Measurements from ENCODE around the gene SH3RF3. TPM values are rescaled to one million over a fixed set of nuclear protein-coding genes. Genes with fewer than 3 reads are reported as not detected.

Gene SH3RF3
- total and polyA plus RNA-seq, 12 donors: 0.72 to 19.1 (median 12.2) TPM

- H3K27me3 ChIP-seq: no peaks in the 10 kb centered on the region
- H3K9me3 ChIP-seq (replicated peaks in 1 of 3): no peaks in the 10 kb centered on the region
- H3K4me1 ChIP-seq (replicated peaks in 1 of 2): peaks cover 0 to 32% of the 10 kb centered on the region in 2 donors
- intact Hi-C loops (cut with DNase I): no loop called here
- DNase-seq: peak in 1 of 7 donors; percentile 15
- no peak overlapping the region for H3K4me3 ChIP-seq
- 75 to 90% (median 83%) methylated on average over 10 to 12 of the region's 12 CpGs for WGBS, 4 donors
- peak overlapping the region in 1 of 5 donors; percentile 32 for H3K27ac ChIP-seq
- H3K36me3 ChIP-seq (replicated peaks in 1 of 2): no peaks in the 10 kb centered on the region
- TF ChIP-seq POLR2A (IDR thresholded peaks at IDR 0.05): no peak
Measured at GRCh38 chr2:109264595-109265328, 135.8 kb downstream of the SH3RF3 start.

DNA sequence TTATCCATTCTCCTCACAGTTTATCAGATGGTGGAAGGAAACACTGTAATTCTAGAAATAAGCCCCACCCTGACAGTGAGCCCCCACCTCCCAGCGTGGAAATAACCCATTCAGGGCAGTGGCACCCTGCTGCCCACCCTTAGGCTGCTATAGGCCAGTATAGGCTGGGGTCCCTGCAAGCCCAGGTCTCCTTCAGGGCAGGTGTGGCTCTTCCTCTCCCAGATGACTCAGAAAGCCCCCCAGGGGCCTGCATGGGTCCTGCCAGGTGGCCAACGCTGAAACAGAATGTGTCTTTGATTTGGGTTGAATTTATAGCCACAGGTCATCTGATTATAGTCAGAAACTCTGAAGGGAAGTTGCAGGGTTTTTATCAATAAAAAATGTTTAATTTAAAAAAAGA is 136.4 kb downstream of the SH3RF3 start:
- Histone ChIP-seq H3K4me3 (no peak overlapping the region), H3K27ac (peak overlapping the region in 1 of 5 donors; percentile 32), H3K36me3 (replicated peaks in 1 of 2) (no peaks in the 10 kb centered on the region), H3K27me3 (no peaks in the 10 kb centered on the region), H3K4me1 (replicated peaks in 1 of 2) (peaks cover 0 to 29% of the 10 kb centered on the region in 2 donors), H3K9me3 (replicated peaks in 1 of 3) (no peaks in the 10 kb centered on the region)
- no peak for TF ChIP-seq POLR2A (IDR thresholded peaks at IDR 0.05)
- TF ChIP-seq, protein P1, sequence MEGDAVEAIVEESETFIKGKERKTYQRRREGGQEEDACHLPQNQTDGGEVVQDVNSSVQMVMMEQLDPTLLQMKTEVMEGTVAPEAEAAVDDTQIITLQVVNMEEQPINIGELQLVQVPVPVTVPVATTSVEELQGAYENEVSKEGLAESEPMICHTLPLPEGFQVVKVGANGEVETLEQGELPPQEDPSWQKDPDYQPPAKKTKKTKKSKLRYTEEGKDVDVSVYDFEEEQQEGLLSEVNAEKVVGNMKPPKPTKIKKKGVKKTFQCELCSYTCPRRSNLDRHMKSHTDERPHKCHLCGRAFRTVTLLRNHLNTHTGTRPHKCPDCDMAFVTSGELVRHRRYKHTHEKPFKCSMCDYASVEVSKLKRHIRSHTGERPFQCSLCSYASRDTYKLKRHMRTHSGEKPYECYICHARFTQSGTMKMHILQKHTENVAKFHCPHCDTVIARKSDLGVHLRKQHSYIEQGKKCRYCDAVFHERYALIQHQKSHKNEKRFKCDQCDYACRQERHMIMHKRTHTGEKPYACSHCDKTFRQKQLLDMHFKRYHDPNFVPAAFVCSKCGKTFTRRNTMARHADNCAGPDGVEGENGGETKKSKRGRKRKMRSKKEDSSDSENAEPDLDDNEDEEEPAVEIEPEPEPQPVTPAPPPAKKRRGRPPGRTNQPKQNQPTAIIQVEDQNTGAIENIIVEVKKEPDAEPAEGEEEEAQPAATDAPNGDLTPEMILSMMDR (IDR thresholded peaks at IDR 0.05): no peak
- 44 to 78% (median 67%) methylated on average over 2 of the region's 2 CpGs for WGBS, 4 donors
- DNase-seq: peak in 1 of 7 donors; percentile 4
- intact Hi-C loops (cut with DNase I): no loop called here

DNA sequence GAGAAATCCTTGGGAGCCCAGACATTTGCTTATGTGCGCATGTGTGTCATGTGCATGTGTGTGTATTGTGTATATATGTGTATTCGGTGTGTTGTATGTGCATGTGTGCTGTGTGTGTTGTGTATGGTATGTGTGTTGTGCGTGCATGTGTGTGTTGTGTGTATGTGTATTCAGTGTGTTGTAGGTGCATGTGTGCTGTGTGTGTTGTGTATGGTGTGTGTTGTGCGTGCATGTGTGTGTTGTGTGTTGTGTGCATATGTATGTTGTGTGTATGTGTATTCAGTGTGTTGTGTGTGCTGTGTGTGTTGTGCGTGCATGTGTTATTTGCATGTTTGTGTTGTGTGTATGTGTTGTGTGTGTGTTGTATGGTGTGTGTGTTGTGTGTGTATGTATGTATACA is 136.9 kb downstream of the SH3RF3 start:
- Histone ChIP-seq H3K4me3 (no peak overlapping the region), H3K27me3 (no peaks in the 10 kb centered on the region), H3K4me1 (replicated peaks in 1 of 2) (peaks cover 0 to 26% of the 10 kb centered on the region in 2 donors), H3K36me3 (replicated peaks in 1 of 2) (no peaks in the 10 kb centered on the region), H3K9me3 (replicated peaks in 1 of 3) (no peaks in the 10 kb centered on the region), H3K27ac (peak overlapping the region in 1 of 5 donors; percentile 80)
- intact Hi-C loops (cut with DNase I): no loop called here
- 85 to 97% (median 93%) methylated on average over 5 of the region's 5 CpGs for WGBS, 4 donors
- TF ChIP-seq, protein P1 (IDR thresholded peaks at IDR 0.05): no peak
- DNase-seq: no peak

DNA sequence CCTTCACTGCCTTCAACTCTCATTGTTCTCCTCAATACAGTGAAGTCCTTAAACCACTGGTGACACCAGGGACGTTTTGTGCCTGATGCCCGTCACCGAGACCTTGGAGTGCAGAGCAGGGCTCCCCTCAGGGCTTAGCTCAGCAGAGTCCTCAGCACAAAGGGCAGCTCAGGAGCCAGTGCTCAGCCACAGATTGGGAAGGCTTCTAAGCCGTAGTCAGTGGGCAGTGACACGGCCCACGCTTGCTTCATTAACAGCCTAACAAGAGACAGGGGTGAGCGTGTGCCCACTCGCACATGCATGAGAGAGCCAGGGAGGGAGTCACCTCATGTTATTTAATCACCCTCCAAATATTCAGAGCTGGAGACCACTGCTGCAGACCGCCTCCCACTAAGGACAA is 137.5 kb downstream of the SH3RF3 start:
- 66 to 98% (median 84%) methylated on average over 2 to 9 of the region's 9 CpGs for WGBS, 4 donors
- intact Hi-C loops (cut with DNase I): no loop called here

More for the DNA sequence above, 137.5 kb downstream of the SH3RF3 start:
- no peak overlapping the region for H3K4me3 ChIP-seq
- H3K36me3 ChIP-seq (replicated peaks in 1 of 2): no peaks in the 10 kb centered on the region
- no peaks in the 10 kb centered on the region for H3K9me3 ChIP-seq (replicated peaks in 1 of 3)
- TF ChIP-seq, protein P1 (IDR thresholded peaks at IDR 0.05): no peak
- TF ChIP-seq POLR2A (IDR thresholded peaks at IDR 0.05): no peak
- H3K4me1 ChIP-seq (replicated peaks in 1 of 2): peaks cover 0 to 22% of the 10 kb centered on the region in 2 donors
- H3K27ac ChIP-seq: peak overlapping the region in 1 of 5 donors; percentile 80
- no peak for DNase-seq
- no peaks in the 10 kb centered on the region for H3K27me3 ChIP-seq

Data from adrenal gland (tissue), 12 donors.